GM21723 (cell line): ENCODE measurements around the gene NUP42.

ENCODE experiments used
- ATAC-seq: cut with Tn5 transposase; IDR thresholded peaks from one replicate; pipeline ENCODE4 v1.9.1; 2021; ENCODE audit warnings: mild to moderate bottlenecking, moderate library complexity; ENCODE audit not compliant: unreplicated experiment

NUP42 gene

DNA sequence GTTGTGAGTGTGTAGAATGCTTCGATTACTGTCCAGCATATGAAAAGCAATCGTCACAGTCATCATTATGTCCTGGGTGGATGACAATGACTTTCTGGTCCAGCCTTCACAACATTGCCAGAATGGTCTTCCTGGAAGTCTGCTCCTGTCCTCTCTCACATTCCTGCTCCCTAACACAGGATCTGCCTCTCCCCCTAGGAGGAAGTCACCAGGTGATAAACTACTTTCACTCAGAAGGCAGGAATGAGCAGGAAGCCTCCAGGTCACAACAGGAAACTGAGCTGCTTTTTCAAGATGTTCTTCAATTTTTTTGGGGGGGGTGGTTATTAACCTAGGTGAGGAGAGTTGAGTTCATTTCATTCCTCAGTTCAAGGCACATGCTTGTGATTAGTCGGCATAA, 51.1 kb downstream of the NUP42 start:
- ATAC-seq = no peak

DNA sequence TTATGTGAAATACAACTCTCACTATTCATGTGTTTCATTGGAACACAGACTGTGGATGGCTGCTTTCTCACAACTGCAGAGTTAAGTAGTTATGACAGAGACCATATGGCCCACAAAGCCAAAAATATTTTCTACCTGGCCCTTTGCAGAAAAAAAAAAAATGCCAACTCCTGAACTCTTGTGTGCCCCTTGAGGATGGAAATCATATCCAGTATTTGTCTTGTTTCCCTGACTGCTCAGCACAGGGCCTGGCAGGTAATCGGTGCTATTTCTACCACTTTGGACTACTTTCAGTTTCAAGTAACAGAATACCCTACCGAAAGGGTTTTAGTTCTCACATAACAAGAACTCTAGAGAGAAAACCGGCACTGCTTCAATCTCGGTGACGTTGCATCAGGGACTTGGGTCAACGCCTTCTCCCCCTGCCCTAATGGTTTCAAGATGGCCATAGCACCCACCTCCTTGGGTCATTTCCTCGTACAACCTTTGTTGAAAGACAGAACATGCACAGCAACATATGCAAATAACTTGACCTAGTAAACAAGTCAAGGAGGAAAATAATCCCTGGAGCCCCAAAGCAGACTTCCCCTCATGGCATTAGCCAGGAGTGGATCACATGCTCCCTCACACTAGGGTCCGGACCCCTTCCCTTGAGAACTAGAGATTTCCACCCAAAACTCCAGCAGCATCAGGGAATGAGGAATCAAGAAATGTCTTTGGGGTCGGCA, 52.9 kb downstream of the NUP42 start:
- ATAC-seq = peak; percentile 94

DNA sequence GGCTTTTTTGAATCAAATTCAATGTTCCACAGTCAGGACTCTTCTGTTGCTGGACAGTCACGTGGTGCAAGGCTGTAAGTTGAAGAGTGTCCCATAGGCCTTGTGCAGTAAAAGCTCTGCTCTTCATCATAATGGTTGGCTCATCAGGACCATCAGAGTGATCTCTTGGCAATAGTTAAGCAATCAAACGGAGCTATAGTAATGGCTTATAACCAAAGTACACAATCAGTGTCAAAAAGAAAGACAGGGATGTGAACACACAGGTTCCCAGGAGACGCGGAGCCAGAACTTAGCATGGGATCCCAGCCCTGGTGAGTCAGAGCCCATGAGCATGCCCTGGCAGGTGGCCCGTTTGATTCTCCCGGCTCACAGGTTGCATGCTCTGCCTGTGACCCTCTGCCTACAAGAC, 54.0 kb downstream of the NUP42 start:
- no peak for ATAC-seq

DNA sequence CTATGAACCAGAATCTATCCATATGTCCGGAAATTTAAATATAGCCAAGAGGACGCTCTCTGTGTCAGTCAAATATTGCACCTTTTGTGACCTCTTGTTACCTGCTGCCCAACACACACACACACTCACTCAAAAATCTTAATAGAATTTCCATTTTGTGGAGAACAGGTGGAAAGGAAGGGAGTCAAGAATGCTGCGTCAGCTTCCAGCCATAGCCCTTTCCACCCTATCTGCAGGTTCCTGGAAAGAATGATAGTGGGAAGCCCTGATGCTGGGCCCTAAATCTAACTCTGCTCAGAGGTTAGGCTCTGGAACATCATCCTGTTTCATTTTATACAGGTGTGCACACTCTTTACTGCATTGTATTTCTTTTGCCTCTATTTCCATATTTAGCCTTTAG, 55.2 kb downstream of the NUP42 start:
- no peak for ATAC-seq

GRCh38 chr7:23238983-23239652, 57.3 kb downstream of the NUP42 start:
- no peak for ATAC-seq

- no peak for ATAC-seq
These were observed 57.9 kb downstream of the NUP42 start for GRCh38 chr7:23239698-23240097.

DNA sequence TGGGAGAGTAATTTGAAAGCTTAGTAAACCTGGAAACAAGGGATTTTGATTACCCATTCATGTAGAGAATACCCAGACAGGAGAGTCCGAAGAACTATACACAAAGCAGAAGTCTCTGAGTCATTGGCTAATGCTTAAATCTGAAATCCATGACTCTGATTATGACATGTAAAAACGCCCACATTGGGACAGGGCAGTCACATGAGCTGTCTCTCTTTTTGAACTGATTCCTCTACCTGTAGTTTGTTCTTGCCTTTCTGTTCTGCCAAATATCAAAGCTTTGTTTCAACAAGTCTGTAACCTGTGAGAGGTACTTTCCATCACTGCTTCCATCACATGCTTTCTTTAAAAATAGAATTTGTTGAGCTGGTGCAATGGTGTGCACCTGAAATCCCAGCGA, 60.5 kb downstream of the NUP42 start:
- no peak for ATAC-seq

GRCh38 chr7:23242935-23243334, 61.1 kb downstream of the NUP42 start:
- ATAC-seq = no peak

DNA sequence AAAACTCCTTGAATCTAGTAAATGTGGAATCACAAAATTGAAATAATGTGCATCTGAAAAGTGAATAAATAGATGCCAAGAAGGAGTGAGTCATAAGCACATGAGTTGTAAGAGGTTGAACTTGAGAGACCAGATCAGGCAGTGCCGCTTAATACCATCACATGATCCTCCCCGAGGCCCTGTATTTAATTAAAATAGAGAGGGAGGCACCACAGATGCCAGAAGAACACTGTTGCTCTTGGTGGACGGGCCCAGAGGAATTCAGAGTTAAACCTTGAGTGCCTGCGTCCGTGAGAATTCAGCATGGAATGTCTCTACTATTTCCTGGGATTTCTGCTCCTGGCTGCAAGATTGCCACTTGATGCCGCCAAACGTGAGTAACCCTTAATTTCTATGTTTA, 64.7 kb downstream of the NUP42 start, which contains the start of gene GPNMB:
GPNMB (plus strand) TSS at position 221 of the 400 bp plus-strand sequence; CDS start at position 304, 83 bp downstream.
- no peak for ATAC-seq

- ATAC-seq = no peak
These were observed 65.3 kb downstream of the NUP42 start for GRCh38 chr7:23247046-23247602.

DNA sequence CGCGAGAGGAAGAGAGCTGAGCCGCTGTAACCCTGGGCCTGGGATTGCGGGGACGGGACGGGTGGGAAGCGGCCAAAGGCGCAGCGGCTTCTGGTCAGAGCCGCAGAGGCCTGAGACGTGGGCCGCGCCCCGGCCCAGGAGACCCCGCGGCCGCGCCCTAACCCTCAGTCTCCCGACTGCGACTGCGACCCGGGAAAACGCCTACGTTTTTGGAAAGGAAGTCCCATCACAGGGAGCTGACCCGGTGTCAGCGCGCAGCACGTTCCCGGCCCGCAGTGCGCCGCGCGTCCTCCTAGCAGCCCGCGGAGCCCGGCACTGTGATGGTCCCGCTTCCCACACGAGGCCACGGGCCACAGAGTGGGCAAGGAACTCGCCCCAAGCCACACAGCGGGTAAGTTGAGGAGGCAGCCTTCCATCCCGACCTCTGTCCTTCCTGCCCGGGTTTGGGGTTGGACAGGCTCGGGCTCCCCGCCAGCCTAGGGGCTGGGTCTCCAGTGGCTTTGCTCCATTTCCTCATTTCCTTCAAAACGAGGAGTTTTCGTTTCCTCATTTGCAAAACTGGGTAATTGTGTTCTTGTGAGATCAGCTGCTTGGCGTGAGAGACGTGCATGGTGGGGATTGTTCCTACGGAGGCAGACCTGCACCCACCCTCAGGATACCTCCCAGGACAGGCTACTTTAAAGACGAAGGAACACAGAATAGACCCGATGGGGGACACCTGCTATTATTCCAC, 65.9 kb downstream of the NUP42 start:
- ATAC-seq = no peak

GRCh38 chr7:23249486-23249885, 67.6 kb downstream of the NUP42 start:
- ATAC-seq = no peak
